Measurements from ENCODE around the gene TOM1L2.

TOM1L2 gene

DNA sequence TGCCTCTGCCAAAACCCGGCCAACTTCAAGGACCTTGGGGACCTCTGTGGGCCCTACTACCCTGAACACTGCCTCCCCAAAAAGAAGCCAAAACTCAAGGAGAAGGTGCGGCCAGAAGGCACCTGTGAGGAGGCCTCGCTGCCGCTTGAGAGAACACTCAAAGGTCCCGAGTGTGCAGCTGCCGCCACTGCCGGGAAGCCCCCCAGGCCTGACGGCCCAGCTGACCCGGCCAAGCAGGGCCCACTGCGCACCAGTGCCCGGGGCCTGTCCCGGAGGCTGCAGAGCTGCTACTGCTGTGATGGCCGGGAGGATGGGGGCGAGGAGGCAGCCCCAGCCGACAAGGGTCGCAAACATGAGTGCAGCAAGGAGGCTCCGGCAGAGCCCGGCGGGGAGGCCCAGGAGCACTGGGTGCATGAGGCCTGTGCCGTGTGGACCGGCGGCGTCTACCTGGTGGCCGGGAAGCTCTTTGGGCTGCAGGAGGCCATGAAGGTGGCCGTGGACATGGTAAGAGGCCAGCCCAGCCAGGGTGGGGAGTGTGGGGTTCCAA, 174.1 kb downstream of the TOM1L2 start:
- no peak for DNase-seq

DNA sequence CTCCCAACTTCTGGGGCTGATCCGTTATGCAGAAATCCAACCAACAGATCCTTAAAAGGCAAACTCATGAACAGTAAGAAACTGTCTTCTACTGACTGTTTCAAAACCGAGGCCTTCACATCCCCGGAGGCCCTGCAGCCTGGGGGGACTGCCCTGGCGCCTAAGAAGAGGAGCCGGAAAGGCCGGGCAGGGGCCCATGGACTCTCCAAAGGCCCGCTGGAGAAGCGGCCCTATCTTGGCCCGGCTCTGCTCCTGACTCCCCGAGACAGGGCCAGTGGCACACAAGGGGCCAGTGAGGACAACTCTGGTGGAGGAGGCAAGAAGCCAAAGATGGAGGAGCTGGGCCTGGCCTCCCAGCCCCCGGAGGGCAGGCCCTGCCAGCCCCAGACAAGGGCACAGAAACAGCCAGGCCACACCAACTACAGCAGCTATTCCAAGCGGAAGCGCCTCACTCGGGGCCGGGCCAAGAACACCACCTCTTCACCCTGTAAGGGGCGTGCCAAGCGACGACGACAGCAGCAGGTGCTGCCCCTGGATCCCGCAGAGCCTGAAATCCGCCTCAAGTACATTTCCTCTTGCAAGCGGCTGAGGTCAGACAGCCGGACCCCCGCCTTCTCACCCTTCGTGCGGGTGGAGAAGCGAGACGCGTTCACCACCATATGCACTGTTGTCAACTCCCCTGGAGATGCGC, 174.9 kb downstream of the TOM1L2 start:
- no peak for DNase-seq

DNA sequence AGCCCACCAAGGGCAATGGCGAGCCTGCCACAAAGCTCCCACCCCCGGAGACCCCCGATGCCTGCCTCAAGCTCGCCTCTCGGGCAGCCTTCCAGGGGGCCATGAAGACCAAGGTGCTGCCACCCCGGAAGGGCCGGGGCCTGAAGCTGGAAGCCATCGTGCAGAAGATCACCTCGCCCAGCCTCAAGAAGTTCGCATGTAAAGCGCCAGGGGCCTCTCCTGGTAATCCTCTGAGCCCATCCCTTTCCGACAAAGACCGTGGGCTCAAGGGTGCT, 175.5 kb downstream of the TOM1L2 start:
- DNase-seq, result no peak

DNA sequence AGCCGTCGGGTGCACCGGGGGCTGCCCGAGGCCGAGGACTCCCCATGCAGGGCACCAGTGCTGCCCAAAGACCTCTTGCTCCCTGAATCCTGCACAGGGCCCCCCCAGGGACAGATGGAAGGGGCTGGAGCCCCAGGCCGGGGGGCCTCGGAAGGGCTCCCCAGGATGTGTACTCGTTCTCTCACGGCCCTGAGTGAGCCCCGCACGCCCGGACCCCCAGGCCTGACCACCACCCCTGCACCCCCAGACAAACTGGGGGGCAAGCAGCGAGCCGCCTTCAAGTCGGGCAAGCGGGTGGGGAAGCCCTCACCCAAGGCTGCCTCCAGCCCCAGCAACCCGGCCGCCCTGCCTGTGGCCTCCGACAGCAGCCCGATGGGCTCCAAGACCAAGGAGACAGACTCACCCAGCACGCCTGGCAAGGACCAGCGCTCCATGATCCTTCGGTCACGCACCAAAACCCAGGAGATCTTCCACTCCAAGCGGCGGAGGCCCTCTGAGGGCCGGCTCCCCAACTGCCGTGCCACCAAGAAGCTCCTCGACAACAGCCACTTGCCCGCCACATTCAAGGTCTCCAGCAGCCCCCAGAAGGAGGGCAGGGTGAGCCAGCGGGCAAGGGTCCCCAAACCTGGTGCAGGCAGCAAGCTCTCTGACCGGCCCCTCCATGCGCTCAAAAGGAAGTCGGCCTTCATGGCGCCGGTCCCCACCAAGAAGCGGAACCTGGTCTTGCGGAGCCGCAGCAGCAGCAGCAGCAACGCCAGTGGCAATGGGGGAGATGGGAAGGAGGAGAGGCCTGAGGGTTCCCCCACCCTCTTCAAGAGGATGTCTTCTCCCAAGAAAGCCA, 176.0 kb downstream of the TOM1L2 start:
- no peak for DNase-seq

DNA sequence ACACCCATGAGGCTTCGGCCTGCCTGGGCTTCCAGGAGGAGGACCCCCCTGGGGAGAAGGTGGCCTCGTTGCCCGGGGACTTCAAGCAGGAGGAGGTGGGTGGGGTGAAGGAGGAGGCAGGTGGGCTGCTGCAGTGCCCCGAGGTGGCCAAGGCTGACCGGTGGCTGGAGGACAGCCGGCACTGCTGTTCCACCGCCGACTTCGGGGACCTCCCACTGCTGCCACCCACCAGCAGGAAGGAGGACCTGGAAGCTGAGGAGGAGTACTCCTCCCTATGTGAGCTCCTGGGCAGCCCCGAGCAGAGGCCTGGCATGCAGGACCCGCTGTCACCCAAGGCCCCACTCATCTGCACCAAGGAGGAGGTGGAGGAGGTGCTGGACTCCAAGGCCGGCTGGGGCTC, 176.9 kb downstream of the TOM1L2 start:
- DNase-seq, result no peak

DNA sequence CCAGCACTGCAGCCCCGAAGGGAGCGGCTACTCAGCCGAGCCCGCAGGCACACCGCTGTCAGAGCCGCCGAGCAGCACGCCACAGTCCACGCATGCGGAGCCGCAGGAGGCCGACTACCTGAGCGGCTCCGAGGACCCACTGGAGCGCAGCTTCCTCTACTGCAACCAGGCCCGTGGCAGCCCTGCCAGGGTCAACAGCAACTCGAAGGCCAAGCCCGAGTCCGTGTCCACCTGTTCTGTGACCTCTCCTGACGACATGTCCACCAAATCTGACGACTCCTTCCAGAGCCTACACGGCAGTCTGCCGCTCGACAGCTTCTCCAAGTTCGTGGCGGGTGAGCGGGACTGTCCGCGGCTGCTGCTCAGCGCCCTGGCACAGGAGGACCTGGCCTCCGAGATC, 177.8 kb downstream of the TOM1L2 start:
- DNase-seq, result no peak

Measured in CD4-positive, alpha-beta T cell treated with Interleukin-6 for 4 hours (primary cell).